MM.1S (cell line): Measurements from ENCODE around the gene RPH3AL.

Experiments
- CTCF ChIP-seq: fragments of 300-600 bp; sonication (generic); IDR thresholded peaks from 2 replicates; pipeline ENCODE4 v1.5.1; 2016; ENCODE audit warnings: antibody characterized with exemption, low read length, mixed read lengths
- EZH2phosphoT487 ChIP-seq: fragments of 300-600 bp; sonication (generic); IDR thresholded peaks from 2 replicates; pipeline ENCODE4 v1.6.1; 2018; ENCODE audit warnings: antibody characterized with exemption, low read length

- no peak for TF ChIP-seq CTCF
- no peak for TF ChIP-seq EZH2phosphoT487
Measured at GRCh38 chr17:378068-378467, 25.5 kb upstream of the RPH3AL start.
